HG03575 (cell line): ENCODE measurements around the gene KLHL35.

Experiments used
- ATAC-seq: cut with Tn5 transposase; IDR thresholded peaks from one replicate; pipeline ENCODE4 v1.9.1; 2021; ENCODE audit not compliant: unreplicated experiment, insufficient number of reproducible peaks, low FRiP score; ENCODE audit errors: extremely low read depth

KLHL35 gene

DNA sequence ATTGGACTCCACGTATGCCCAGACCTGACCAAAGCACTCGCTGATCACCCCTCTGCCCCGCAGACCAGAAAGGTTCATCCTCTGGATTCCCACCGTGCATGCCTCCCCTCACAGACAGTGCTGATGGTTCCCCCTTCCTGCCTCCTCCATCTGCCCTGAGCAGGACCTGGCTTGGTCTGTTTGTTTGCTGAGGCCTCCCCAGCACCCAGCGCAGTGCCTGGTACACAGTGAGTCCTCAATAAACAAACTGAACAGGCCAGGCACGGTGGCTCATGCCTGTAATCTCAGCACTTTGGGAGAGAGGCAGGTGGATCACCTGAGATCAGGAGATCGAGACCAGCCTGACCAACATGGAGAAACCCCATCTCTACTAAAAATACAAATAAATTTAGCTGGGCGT is 57.4 kb downstream of the KLHL35 start:
- ATAC-seq = no peak

DNA sequence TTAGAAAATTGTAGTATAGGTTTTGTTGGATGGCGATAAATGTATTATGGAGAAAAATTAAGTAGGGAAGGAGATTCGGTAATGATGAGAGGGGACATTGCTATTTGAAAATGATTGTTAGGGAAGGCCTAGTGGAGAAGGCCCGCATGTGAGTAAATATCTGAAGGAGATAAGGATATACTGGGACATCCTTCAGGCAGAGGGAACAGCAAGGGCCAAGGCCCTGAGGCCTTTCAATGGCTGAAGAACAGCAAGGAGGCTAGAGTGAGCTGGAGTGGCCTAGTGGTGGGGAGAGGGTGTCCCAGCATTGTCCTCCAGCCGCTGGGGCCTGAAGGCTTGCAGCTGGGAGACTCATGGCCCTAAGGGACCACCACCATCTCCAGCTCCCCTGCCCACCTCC is 58.4 kb downstream of the KLHL35 start:
- no peak for ATAC-seq

DNA sequence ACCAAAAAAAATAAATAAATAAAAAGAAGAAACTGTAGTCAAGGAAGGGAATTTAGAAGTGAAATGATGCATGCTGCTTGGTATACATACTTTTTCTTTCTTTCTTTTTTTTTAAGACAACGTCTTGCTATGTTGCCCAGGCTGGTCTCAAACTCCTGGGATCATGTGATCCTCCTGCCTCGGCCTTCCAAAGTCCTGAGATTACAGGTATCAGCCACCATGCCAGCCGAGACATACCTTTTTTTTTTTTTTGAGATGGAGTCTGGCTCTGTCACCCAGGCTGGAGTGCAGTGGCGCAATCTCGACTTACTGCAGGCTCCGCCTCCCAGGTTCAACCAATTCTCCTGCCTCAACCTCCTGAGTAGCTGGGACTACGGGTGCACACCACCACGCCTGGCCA is 59.8 kb downstream of the KLHL35 start:
- no peak for ATAC-seq
